Measurements from ENCODE around the gene UBE2C.
"Not testable (repeated sequence)": the region's sequence is repeated elsewhere in the genome, so short reads cannot be mapped to it uniquely, and the experiment has no call there.

UBE2C gene

DNA sequence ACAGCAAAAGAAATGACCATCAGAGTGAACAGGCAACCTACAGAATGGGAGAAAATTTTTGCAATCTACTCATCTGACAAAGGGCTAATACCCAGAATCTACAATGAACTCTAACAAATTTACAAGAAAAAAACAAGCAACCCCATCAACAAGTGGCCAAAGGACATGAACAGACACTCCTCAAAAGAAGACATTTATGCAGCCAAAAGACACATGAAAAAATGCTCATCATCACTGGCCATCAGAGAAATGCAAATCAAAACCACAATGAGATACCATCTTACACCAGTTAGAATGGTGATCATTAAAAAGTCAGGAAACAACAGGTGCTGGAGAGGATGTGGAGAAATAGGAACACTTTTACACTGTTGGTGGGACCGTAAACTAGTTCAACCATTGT, 14.9 kb upstream of the UBE2C start:
- in situ Hi-C loops (cut with MboI; ENCODE audit: low sequenced_read_pairs), result not testable (repeated sequence)

DNA sequence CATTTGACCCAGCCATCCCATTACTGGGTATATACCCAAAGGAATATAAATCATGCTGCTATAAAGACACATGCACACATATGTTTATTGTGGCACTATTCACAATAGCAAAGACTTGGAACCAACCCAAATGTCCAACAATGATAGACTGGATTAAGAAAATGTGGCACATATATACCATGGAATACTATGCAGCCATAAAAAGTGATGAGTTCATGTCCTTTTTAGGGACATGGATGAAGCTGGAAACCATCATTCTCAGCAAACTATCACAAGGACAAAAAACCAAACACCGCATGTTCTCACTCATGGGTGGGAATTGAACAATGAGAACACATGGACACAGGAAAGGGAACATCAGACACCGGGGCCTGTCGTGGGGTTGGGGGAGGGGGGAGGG, 14.5 kb upstream of the UBE2C start:
- in situ Hi-C loops (cut with MboI; ENCODE audit: low sequenced_read_pairs), result not testable (repeated sequence)

DNA sequence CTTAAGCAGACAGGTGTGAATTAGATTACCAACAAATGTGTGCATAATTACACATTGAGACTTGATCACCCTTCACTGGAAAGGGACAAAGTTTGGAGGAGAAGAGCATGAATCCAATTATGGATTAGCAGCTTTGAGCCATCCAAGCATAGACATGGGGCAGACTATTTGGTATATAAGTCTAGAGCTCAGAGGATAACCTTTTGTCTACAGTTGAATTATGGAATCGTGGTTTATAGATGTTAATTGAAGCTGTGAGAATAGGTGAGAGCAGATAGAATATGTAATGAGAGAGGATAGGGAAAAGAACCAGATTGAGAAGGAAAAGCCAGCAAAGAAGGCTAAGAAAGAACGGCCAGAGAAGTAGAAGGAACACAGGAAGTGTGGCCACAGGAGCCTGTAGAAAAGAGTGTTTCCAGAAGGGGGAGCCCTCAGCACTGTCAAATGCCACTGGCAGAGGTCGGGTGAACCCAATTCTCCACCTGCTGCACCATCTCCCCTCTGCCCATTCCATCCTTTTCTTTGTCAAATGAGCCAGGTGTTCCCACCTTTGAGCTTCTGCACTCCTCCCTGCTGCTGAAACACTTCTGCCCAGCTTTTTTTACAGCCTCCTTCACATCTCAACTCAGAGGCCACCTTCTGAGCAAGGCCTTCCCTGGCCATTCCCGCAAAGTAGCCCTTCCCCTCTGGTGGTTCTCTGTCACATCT, 13.4 kb upstream of the UBE2C start:
- in situ Hi-C loops (cut with MboI; ENCODE audit: low sequenced_read_pairs), result no loop called here

DNA sequence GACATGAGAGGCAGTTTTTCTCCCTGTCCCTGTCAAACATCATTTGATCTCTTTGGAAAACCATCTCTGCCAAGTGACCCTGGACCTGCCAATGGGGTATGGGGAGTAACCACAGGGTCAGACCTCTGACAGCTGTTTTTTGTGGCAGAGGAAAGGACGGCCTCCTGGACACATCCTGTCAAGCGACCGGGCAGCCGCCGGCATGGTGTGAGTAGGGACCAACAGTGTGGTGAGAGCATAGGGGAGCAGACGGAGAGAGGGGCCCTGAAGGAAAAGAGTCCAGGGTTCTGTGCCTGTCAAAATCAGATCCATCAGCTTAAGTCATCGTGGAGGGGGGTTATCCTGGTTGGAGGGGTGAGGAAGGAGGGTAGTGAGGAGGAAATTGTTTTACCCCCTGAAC, 10.6 kb upstream of the UBE2C start:
- in situ Hi-C loops (cut with MboI; ENCODE audit: low sequenced_read_pairs), result no loop called here

DNA sequence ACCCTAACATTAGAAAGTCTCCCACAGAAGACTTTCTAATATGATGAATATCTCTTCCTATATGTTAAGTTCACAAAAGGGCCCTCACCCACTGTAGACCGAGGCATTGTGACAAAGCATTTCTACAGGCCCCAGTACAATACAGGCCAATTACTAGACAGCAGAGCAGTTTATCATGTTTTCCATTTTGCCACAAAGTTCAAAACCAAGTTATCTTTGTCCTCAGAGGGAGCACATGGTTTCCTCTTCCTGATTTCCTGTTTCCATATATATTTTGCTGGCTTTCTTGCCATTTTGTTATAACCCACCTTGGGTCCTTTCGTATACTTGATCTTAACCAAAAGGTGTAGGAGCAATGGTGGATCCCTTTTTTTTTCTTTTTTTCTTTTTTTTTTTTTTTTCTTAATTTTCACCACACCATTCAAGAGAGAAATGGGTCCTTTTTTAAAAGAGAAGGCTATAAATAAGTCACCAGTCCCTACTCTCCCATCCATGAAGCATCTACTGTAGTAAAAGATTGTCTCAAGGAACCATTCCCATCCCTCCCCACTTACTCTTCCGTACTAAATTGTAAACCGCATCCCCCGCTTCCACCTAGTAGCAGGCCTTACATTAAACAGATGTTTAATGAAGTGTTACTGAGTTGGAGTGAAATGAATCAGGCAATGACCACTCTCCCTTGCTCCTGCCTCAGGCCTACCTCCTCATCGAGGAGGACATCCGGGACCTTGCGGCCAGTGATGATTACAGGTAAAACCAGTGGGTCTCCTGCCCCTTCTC, 2.1 kb upstream of the UBE2C start:
- in situ Hi-C loops (cut with MboI; ENCODE audit: low sequenced_read_pairs), result no loop called here

DNA sequence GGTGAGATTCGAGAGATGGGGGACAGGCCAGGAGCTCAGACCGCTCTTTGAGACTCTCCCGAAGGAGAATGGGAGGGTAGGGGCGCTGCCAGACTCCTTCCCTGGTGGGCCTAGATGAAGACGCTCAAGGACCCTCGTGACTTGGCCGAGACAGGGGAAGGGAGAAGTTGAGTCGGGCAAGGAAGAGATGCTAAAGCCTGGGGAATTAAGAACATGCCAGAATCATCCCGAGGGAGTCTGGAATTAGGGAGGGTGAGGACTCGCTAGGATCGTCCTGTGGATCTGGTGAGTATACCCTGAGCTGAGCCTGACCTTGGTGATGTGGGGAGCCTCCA, 529 bp downstream of the UBE2C start:
- in situ Hi-C loops (cut with MboI; ENCODE audit: low sequenced_read_pairs), result no loop called here

DNA sequence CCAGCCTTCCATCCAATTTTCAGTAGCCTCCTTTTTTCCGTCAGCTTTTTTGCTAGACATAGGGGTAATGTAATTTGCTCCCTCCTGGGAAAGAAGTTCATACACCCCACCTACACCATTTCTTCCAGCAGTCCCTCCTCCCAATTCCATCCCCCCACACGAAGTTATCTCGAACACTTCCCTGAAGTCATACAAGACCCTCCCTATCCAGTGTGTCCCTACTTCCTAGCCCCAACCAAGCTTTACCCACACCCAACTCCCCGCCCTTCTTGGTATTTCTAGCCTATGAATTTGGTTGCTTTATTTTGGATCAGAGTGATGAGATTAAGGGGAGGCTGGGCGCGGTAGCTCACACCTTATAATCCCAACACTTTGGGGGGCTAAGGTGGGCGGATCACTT, 1.0 kb downstream of the UBE2C start:
- in situ Hi-C loops (cut with MboI; ENCODE audit: low sequenced_read_pairs), result no loop called here

DNA sequence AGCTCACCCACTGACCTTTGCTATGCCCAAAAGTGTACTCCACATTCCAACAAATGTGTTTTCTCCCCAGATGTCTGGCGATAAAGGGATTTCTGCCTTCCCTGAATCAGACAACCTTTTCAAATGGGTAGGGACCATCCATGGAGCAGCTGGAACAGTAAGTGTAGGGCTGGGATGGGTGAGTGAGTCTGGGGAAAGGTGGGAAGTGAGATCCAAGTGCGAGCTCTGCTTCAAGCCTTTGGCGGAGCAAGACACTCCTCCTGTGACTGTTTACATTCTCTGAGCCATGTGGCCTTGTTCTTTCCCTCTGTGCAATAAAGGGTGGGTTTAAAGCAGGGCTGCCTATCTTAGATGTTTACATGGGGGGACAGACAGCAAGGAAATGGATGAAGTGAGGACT, 1.9 kb downstream of the UBE2C start:
- in situ Hi-C loops (cut with MboI; ENCODE audit: low sequenced_read_pairs), result no loop called here

DNA sequence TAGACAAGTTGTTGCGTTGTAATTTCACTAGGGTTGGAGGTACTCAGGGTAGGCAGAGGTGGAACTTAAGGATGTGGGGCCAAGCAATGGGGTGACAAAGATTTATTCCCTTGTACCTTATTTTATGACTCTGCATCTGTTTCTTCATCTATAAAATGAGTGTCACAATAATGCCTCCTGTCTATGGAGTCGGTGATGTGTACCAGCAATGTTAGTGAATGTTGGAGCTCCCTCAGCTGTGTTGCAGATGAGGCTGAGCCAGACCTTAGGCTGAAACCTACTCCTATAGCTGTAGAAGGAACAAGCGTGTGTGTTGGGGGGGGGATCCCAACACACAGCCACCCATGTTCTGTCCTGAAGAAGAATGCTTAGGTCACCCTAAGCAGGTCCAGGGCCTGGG, 4.5 kb downstream of the UBE2C start:
- in situ Hi-C loops (cut with MboI; ENCODE audit: low sequenced_read_pairs), result no loop called here

DNA sequence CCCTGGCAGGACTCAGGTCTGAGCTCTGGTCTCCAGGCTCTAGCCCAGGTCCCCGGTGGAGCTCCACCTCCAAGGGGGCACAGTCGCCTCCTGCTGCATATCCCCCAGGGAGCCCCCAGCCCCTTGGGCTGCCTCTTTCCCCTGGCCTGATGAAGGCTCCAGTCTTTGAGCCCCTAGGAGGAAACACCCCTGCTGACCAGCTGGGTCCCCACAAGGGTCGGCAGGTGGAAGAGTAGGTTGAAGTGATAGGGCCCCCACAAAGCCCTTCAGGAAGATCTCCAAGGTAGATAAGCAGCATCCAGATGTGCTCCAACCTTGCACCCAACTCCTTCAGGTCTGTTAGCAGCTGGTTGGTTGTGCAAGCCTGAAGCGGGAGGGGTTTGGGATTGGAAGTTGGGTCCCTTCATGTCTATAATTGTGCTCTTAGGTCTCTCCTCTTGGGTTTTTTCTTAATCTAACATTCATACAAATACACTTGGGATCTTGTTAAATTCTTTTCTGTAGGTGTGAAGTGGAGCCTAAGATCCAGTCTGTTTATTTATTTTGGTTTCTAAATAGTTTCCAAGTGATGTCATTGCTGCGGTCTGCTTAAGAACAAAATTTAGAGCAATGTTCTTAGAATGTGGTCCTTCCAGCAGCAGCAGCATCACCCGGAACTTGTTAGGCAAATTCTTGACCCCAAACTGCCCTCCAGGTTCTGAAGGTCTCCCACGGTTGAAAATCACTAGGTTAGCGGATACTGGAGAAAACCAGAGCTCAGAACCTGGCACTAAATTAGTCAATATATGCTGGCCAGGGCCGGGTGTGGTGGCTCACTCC, 5.1 kb downstream of the UBE2C start:
- in situ Hi-C loops (cut with MboI; ENCODE audit: low sequenced_read_pairs), result no loop called here

DNA sequence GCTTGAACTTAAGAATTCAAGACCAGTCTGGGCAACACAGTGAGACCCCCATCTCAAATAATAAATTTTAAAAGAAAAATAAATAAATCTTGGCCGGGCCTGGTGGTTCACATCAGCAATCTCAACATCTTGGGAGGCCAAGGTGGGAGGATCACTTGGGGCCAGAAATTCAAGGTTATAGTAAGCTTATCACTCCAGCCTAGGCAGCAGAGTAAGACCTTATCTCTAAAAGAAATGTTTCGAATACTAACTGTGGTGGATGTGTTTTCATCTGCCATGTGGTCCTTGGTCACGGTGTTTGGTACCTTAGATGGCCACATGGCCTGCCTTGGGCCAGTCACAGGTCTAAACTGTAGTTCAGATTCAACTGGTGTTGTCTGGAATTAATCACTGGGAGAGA, 5.8 kb downstream of the UBE2C start:
- in situ Hi-C loops (cut with MboI; ENCODE audit: low sequenced_read_pairs), result no loop called here

DNA sequence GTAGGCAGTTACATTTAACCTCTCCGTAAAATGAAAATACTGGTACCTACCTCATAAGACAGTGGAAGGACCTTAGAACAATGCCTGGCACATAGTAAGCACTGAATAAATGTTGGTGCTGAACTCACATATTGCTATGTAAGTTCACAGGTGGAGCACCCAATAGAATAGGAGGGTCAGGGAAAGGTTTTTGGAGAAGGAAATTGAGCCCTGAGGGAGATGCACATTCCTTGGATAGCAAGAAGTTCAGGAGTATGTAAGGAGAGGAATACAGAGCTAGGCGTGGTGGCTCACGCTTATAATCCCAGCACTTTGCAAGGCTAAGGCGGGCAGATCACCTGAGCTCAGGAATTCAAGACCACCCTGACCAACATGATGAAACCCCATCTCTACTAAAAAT, 7.0 kb downstream of the UBE2C start:
- in situ Hi-C loops (cut with MboI; ENCODE audit: low sequenced_read_pairs), result no loop called here

DNA sequence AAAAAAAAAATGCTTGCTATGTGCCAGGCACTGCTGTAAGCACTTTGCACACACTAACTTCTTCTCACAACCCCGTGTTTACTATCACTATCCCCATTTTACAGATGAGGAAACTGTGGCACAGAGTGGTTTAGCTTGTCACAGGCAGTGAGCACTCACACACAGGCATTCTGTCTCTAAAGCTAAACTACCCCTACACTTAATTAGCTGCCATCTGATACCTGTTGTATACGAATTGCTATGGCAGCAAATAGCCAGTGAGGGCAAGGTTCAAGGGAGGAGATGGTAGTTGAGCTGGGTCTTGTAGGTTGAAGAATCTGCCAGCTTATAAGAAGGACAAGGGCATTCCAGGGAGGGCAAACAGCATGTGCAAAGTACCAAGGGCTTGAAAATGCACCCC, 9.5 kb downstream of the UBE2C start:
- in situ Hi-C loops (cut with MboI; ENCODE audit: low sequenced_read_pairs), result no loop called here

DNA sequence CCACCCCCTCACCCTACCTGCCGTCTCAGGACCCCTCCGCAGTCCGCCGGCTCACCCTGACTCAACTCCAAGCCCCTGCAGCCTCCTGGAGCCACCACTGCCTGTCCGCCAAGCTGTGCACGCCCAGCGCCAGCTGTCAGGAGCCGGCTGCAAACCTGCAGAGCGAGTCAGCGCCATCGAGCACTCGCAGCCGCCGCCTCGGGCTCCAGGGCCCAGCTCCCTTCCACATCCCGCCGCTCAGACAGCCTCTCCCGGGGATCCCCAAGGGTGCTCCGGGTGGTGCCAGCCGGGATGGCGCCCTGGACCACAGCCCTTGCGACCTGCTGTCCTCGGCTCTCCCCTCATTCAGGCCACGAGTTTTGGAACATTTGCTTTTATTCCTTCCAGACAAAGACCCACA, 10.4 kb downstream of the UBE2C start:
- in situ Hi-C loops (cut with MboI; ENCODE audit: low sequenced_read_pairs), result no loop called here

DNA sequence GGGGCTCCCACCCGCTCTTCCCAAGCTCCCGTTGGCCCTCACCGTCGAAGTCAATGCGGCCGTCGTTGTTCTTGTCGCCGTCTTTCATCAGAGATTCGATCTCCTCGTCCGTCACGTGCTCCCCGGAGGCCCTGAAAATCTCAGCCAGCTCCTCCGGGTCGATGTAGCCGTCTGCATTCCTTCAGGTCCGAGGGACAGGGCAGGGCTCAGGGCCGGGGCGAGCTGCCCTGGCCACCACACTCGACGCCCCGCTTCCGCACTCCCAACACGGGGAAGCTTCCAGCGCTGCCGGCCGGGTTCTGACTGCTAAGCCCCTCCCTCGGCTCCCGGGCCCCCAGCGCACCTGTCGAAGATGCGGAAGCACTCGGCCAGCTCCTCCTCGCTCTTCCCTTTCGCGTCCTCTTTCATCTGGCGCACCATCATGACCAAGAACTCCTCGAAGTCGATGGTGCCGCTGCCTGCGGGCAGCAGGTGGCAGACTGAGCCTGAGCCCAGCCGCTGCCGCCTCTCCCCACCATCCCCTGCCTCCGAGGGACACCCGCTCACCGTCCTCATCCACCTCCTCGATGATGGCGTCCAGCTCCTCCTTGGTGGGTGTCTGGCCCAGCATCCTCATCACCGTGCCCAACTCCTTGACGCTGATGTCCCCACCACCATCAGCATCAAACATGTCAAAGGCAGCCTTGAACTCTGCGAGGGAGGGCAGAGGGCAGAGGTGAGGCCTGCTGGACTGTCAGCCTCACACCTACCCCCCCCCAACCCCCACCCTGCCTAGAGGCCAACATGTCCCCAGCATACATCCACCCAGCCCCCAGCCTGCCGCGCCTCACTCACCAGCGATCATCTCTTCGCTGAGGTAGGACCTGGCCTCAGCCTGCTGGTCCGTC, 11.7 kb downstream of the UBE2C start:
- in situ Hi-C loops (cut with MboI; ENCODE audit: low sequenced_read_pairs), result no loop called here

DNA sequence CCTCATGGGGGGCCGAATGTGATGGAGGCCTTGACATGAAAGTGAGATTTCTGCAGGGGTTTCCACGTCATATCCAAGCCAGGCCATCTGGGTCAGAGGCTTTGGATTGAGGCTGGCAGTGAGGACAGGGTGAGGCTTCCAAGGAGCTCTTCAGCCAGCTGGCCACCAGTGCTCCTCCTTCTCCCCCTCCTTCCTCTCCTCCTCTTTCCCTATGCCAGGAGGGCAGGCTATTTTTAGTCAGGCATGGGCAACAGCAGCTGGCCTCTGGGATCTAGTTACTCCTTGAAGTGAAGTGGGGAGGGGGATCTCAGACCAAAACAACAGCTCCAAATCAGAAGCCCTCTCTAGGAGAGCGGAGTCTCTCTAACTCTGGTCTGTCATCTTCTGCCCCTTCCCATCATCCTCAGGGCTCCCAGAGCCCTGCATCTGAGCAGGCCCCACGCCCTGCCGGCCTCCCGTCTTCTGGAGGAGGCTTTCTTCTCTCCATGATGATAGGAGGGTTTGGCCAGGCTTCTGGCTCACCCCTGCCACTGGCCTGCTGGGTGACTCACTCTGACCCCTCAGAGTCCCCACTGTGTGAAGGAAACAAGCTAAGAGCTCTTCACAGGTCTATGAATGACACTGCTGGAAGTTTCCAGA, 14.1 kb downstream of the UBE2C start:
- in situ Hi-C loops (cut with MboI; ENCODE audit: low sequenced_read_pairs), result no loop called here

DNA sequence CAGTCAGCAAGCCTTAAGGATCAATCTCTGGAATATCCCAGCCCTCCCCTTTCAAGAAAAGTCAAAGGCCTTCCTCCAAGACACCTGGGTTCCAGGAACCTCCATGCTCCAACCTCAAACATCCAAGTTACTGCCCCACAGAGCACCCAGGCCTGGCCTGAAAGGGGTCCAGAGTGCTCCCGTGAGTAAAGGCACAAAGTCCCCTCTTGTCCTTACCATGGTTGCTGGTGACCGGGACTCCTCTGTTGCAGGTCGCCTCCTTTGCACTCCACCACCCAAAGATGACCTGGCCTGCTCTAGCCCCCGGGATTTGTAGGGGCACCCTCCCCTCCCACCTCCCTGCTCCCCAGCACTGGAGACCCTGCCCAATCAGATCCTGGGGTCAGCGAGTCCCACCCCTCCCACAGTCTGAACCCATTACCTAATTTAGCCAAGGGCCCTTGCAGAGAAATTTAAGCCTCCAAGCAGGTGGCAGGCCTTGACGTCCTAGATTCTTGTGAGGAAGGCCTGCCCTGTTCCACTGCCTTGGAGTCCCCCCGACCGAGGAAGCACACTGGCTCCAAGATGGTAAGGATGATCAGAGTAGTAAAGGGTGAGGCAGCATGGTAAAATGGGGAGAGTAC, 14.7 kb downstream of the UBE2C start, which contains the start of gene TNNC2:
TSS of gene TNNC2 (minus strand) at position 283 of the 623 bp plus-strand sequence. CDS start at position 219, 64 bp downstream.
- in situ Hi-C loops (cut with MboI; ENCODE audit: low sequenced_read_pairs), result no loop called here

DNA sequence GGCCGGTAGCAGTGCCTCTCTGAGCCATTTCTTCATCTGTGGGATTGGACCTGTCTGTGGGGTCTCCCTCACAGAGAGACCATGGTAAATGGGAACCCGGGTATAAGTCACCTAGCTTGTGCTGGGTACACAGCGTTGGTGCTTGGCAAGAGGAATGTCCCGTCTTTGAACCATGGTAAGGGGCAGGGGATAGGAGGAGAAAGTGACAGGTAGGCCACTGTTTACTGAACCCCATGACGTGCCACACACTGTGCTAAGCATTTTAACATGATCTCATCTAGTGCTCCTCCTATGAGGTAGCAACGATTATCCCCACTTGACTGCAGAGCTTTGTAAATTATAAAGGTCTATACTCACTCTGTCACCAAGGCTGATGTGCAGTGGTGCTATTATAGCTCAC, 15.3 kb downstream of the UBE2C start:
- in situ Hi-C loops (cut with MboI; ENCODE audit: low sequenced_read_pairs), result no loop called here

DNA sequence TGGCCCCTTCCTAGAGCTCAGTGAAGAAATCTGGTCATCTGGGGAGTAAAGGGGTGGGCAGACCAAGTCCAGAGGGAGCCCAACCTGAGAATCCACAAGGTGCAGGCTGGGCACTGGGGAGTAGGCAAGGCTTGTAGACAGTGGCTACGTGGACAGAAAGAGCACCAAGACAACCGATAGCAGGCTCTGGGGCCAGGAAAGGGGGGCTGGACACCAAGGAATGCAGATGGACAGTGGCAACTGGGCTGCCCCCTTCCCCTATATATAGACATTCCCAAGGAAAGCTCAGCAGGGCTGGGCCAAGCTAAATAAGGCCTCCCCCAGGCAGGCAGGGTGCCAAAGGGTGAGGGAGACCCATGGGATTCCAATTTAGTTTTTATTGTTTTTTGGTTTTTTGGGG, 16.1 kb downstream of the UBE2C start:
- in situ Hi-C loops (cut with MboI; ENCODE audit: low sequenced_read_pairs), result no loop called here

DNA sequence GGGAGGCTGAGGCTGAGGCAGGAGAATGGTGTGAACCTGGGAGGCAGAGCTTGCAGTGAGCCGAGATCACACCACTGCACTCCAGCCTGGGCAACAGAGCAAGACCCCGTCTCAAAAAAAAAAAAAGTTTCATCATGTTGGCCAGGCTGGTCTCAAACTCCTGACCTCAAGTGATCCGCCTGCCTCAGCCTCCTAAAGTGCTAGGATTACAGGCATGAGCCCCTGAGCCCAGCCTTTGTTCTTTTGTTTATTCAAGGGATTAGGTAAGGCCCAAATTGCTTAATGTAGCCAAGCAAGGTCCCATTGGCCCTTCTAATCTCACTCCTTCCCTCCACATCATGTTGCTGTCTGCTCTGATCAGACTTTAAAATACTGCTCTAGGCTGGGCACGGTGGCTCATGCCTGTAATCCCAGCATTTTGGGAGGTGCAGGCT, 17.2 kb downstream of the UBE2C start:
- in situ Hi-C loops (cut with MboI; ENCODE audit: low sequenced_read_pairs), result not testable (repeated sequence)

Data from HL-60/S4 (cell line).